Measurements from ENCODE around the gene TBC1D2.
A peak's percentile ranks its signal among the peaks of the same experiment; 100 is the strongest.
"Not testable (repeated sequence)": the region's sequence is repeated elsewhere in the genome, so short reads cannot be mapped to it uniquely, and the experiment has no call there.

The TBC1D2 gene

GRCh38 chr9:98184326-98184725 is 71.1 kb downstream of the TBC1D2 start:
- DNase-seq: no peak

- no peak for DNase-seq
Observed at GRCh38 chr9:98182889-98183599, 72.4 kb downstream of the TBC1D2 start.

- no peak for DNase-seq
Observed at GRCh38 chr9:98182069-98182820, 73.2 kb downstream of the TBC1D2 start.

DNA sequence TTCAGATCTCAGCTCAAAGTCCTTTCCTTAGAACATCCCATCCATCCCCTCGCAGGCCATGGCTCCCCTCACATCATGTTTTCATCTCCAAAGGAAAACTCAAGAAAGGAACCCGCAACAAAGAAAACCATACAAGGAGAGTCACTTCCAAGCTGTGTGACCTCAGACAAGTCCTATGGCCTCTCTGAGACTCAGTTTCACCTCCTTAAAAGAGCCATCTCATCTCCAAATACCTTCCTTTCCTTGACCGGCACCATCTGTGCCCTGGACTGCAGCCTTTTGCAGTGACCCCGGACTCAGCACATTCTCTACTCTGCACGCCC is 73.7 kb downstream of the TBC1D2 start:
- DNase-seq: no peak

DNA sequence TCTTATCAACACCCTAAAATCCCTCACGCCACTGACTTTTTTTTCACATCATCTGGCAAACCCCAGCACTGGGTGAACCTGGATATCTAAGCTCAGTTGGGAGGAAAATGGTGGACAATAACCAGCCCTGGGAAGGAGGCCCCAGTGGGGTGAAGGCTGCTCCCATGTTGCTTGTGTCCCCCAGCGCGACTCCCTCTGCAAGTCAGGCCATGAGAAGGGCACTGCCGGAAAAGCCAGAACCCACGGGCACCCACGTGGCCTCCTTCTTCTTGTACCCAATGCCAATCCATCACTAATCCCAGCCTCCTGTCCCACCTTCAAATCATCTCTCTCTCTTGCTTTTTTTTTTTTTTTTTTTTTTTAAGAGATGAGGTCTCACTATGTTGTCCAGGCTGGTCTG is 74.5 kb downstream of the TBC1D2 start:
- DNase-seq: no peak

GRCh38 chr9:98178874-98179850 is 76.3 kb downstream of the TBC1D2 start:
- no peak for DNase-seq

DNA sequence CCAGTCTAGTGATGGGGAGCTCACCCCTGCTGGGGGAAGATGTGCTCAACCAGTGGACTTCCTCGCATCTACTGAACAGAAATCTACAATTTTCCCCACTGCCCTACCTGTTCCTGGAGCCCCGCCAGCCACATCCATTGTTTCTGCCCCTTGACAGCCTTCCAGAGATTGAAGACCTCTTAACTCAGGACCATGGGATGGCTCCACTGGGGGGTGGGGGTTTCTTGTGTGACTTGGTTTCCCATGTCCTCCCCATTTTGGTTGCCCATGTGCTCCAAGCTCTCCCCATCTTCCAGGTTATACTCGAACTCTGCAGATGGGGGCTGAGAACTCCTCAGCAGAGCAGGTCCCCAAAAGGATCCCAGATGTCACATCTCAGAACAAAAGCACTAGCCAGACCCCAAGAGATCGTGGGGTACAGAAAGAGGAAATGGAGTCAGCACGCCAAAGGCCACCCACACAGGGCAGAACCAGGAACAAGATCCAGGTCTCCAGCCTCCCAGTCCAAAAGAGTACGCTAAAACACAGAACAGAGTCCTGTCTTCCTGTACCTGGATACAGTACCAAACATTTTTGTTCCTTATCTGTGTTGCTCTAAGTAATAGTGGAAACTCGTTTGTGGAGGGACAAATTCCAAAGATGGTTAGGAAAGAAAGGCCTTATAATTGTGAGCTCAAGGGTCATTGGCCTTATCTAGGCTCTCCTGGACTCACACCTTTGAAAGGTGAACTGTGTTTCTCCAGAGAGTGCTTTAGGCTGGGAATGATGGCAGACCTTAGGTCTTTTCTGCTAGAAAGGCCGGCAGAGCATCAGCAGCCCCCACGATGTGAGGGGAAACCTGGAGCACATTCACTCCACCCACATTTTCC is 78.8 kb downstream of the TBC1D2 start:
- no peak for DNase-seq

GRCh38 chr9:98175762-98176161 is 79.7 kb downstream of the TBC1D2 start:
- no peak for DNase-seq

GRCh38 chr9:98175028-98175569 is 80.3 kb downstream of the TBC1D2 start:
- no peak for DNase-seq

DNA sequence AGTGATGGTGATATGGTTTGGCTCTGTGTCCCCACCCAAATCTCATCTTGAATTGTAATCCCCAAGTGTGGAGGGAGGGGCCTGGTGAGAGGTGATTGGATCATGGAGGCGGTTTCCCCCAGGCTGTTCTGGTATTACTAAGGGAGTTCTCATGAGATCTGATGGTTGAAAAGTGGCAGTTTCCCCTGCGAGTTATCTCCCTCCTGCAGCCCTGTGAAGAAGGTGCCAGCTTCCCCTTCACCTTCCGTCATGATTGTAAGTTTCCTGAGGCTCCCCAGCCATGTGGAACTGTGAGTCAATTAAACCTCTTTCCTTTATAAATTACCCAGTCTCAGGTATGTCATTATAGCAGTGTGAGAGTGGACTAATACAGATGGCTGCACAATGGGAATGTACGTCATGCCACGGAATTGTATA is 80.9 kb downstream of the TBC1D2 start:
- DNase-seq: not testable (repeated sequence)

DNA sequence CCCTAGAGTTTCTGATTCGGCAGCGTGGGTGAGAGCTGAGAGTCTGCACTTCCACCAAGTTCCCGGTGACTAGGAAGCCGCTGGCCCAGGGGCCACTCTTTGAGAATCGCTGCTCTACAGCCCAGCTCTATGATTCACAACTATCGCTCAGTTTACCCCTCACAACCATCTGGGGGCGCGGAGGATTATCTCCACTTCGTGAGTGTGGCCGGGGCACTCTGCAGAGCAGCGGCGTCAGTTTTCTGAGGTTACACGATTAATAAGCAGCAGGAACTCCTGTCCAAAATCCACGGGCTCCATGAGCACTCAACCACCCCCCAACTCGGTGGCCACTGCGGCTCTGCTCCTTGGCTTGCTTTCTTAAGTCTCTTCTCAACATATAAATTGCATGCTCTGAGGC is 82.3 kb downstream of the TBC1D2 start:
- no peak for DNase-seq

DNA sequence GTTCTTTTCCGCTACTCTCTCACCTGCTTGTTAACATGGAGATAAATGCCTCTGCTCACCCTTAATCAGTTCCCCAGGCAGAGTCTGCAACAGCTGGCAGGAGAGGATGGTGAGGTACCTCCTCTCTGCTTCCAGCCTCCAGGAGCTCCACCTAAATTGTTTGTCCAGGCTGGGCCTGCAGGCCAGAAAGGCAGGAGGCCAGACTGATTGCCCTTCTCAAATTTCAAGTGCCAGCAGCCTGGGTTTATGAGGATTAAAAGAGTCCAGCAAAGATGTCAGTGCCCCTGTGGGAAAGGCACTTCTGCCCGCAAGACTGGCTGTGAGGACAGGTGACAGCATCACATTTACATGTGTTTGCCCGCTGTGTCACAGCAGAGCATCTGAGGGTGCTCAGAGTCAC is 82.8 kb downstream of the TBC1D2 start:
- DNase-seq: peak; percentile 71

GRCh38 chr9:98171176-98171925 is 84.1 kb downstream of the TBC1D2 start:
- DNase-seq: no peak

DNA sequence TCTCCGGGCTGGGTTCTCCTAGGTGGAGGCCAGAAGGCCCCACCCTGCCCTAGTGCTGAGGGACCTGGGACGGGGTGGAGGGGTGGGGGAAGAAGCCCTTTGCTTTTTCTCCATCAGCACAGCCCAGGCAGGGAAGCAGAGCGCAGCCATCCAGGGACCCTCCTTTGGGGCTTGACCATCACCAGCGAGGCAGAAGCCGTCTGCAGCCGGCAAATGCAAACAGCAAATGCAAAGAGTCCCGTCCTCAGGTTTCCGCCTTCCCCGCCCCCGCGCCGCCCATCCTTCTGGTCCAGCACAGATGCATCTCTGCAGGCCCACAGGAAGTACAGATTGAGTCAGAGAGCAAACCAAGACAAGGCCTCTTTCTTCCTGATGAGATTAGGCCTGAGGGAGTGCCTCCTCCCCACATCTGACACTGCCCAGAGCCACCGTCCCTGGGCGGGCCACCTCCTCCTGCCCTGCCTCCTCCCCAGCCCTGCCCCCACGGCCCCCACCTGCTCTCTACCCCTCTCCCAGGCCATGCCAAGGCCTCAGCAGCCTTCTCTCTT is 86.4 kb downstream of the TBC1D2 start:
- no peak for DNase-seq

GRCh38 chr9:98168153-98168780 is 87.2 kb downstream of the TBC1D2 start:
- no peak for DNase-seq

DNA sequence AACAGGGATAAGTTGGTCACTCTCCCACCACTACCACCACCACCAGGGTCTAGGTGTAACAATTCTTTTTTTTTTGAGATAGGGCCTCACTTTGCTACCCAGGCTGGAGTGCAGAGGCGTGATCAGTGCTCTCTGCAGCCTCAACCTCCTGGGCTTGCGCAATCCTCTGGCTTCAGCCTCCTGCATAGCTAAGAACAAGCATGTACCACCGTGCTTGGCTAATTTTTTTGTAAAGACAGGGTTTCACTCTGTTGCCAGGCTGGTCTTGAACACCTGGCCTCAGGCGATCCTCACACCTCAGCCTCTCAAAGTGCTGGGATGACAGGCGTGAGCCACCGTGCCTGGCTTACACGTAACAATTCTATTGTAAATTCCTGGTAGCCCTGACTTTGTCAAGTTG is 90.5 kb downstream of the TBC1D2 start:
- no peak for DNase-seq

GRCh38 chr9:98162613-98163012 is 92.8 kb downstream of the TBC1D2 start:
- DNase-seq: peak; percentile 11

DNA sequence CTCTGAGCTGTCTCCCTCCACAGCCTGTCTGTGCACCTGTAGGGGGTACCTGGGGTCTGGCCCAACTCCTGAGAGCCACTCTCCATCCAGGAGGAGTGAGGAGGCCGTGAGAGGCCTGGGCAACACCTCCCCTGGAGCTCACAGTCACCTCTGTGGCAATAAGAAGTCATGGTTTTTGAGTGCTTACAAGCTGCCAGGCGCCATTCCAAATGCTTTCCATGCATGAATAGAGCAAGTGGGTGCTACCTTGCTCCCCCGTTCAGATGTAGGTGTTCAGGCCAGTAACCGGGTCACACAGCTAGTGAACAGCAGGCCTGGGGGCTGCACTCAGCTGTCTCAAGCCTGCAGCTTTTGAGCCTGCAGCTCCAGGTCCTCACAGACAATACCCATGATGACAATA is 93.6 kb downstream of the TBC1D2 start:
- no peak for DNase-seq

DNA sequence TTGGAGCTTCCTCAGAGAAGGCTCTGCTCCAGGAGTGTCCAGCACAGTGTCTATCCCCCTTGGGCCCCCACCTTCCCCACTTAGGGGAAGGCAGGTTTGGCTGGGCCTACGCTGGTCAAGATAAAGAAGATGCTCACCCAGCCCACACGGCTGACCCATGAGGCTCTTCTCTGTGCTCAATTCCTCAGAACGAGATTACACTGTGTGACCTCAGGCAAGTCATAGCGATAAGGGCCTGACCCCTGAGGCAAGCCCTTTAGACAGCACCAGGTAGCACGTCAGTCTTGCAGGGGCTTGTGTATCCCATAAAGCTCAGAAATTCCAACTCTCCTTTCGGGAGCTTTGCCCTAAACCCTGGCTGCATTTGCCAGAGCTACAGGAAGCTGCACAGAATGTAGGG is 95.7 kb downstream of the TBC1D2 start:
- no peak for DNase-seq

GRCh38 chr9:98159301-98159700 is 96.1 kb downstream of the TBC1D2 start:
- no peak for DNase-seq
